WTC11 (cell line): ENCODE measurements around the gene MID1. TPM values are rescaled to one million over a fixed set of nuclear protein-coding genes. Genes with fewer than 3 reads are reported as not detected.

ENCODE experiments used
- ATAC-seq: fragments of 200-7000 bp; cut with Tn5 transposase; 2 replicates; pipeline ENCODE4 v1.10.0; 2021; ENCODE audit warnings: mild to moderate bottlenecking, moderate library complexity
- CTCF ChIA-PET: fragments of 300-600 bp; sonication (Branson Sonifier 250); formaldehyde crosslinking; loops from one replicate; lab custom pipeline; 2021; ENCODE audit warnings: antibody characterized with exemption; lab: Charles Lee
- POLR2A ChIA-PET: fragments of 350-600 bp; sonication (Branson Sonifier 250); formaldehyde crosslinking; loops from one replicate; lab custom pipeline; 2021; ENCODE audit warnings: antibody characterized with exemption; lab: Charles Lee
- DNase-seq: peaks from one replicate; pipeline ENCODE4 v3.0.0; 2021; ENCODE audit warnings: low spot score
- H3K27ac Mint-ChIP-seq: 2 replicates; pipeline ENCODE4 v1.8.0; 2021; ENCODE audit warnings: mixed read lengths
- H3K27me3 Mint-ChIP-seq: 2 replicates; pipeline ENCODE4 v1.8.0; 2021; ENCODE audit warnings: low read depth, mild to moderate bottlenecking, moderate library complexity, mixed read lengths
- H3K36me3 Mint-ChIP-seq: 2 replicates; pipeline ENCODE4 v1.8.0; 2021; ENCODE audit warnings: mixed read lengths
- H3K4me1 Mint-ChIP-seq: 2 replicates; pipeline ENCODE4 v1.8.0; 2022; ENCODE audit warnings: mixed read lengths
- H3K4me3 Mint-ChIP-seq: 2 replicates; pipeline ENCODE4 v1.8.0; 2021; ENCODE audit warnings: mild to moderate bottlenecking, moderate library complexity, mixed read lengths
- H3K9me3 Mint-ChIP-seq: 2 replicates; pipeline ENCODE4 v1.8.0; 2021; ENCODE audit warnings: mixed read lengths
- AR ChIP-seq: fragments of 250-450 bp; sonication (Bioruptor Pico); IDR thresholded peaks from 2 replicates; pipeline ENCODE4 v1.9.0; 2021; ENCODE audit warnings: mild to moderate bottlenecking
- ATF6 ChIP-seq: sonication (generic); formaldehyde crosslinking; IDR thresholded peaks from 2 replicates; pipeline ENCODE4 v1.8.1; 2023; ENCODE audit warnings: mild to moderate bottlenecking, missing genetic modification reagents
- CBFB ChIP-seq: sonication (generic); formaldehyde crosslinking; IDR thresholded peaks from 2 replicates; pipeline ENCODE4 v1.8.1; 2022; ENCODE audit warnings: mild to moderate bottlenecking, low read depth, missing genetic modification reagents
- ELF4 ChIP-seq: sonication (generic); formaldehyde crosslinking; IDR thresholded peaks from 2 replicates; pipeline ENCODE4 v1.8.1; 2022; ENCODE audit warnings: low read depth, mild to moderate bottlenecking, moderate library complexity, missing genetic modification reagents
- ERG ChIP-seq: fragments of 250-450 bp; sonication (Bioruptor Pico); IDR thresholded peaks from 2 replicates; pipeline ENCODE4 v1.8.0; 2021; ENCODE audit warnings: mild to moderate bottlenecking
- ETV6 ChIP-seq: sonication (generic); formaldehyde crosslinking; IDR thresholded peaks from 2 replicates; pipeline ENCODE4 v1.8.1; 2022; ENCODE audit warnings: mild to moderate bottlenecking, missing genetic modification reagents
- FOXK1 ChIP-seq: sonication (generic); formaldehyde crosslinking; IDR thresholded peaks from 2 replicates; pipeline ENCODE4 v1.8.0; 2022; ENCODE audit warnings: mild to moderate bottlenecking, moderate library complexity, missing genetic modification reagents
- GTF2I ChIP-seq: fragments of 250-450 bp; sonication (Bioruptor Pico); conservative IDR thresholded peaks from 2 replicates; pipeline ENCODE4 v1.4.0; 2021; ENCODE audit warnings: mild to moderate bottlenecking
- HMGA2 ChIP-seq: fragments of 250-450 bp; sonication (Bioruptor Pico); IDR thresholded peaks from 2 replicates; pipeline ENCODE4 v1.4.0; 2021; ENCODE audit warnings: mild to moderate bottlenecking, moderate library complexity
- IRF1 ChIP-seq: sonication (generic); formaldehyde crosslinking; IDR thresholded peaks from 2 replicates; pipeline ENCODE4 v1.8.0; 2023; ENCODE audit warnings: missing genetic modification reagents
- JAZF1 ChIP-seq: fragments of 250-450 bp; sonication (Bioruptor Pico); IDR thresholded peaks from 2 replicates; pipeline ENCODE4 v1.9.0; 2021; ENCODE audit warnings: moderate library complexity, mild to moderate bottlenecking, inconsistent platforms
- JUN ChIP-seq: sonication (generic); formaldehyde crosslinking; IDR thresholded peaks from 2 replicates; pipeline ENCODE4 v1.8.0; 2023; ENCODE audit warnings: mild to moderate bottlenecking, missing genetic modification reagents
- MAX ChIP-seq: sonication (generic); formaldehyde crosslinking; IDR thresholded peaks from 2 replicates; pipeline ENCODE4 v1.8.0; 2022; ENCODE audit warnings: mild to moderate bottlenecking, missing genetic modification reagents
- NR2C2 ChIP-seq: sonication (generic); formaldehyde crosslinking; IDR thresholded peaks from 2 replicates; pipeline ENCODE4 v1.8.0; 2022; ENCODE audit warnings: mild to moderate bottlenecking, missing genetic modification reagents
- OVOL2 ChIP-seq: fragments of 250-450 bp; sonication (Bioruptor Pico); IDR thresholded peaks from 2 replicates; pipeline ENCODE4 v1.9.0; 2021; ENCODE audit warnings: mild to moderate bottlenecking, borderline replicate concordance
- RELA ChIP-seq: sonication (generic); formaldehyde crosslinking; IDR thresholded peaks from 2 replicates; pipeline ENCODE4 v1.8.1; 2022; ENCODE audit warnings: missing genetic modification reagents, mild to moderate bottlenecking, borderline replicate concordance
- SMAD3 ChIP-seq: sonication (generic); formaldehyde crosslinking; IDR thresholded peaks from 2 replicates; pipeline ENCODE4 v1.8.0; 2022; ENCODE audit warnings: missing genetic modification reagents, mild to moderate bottlenecking, borderline replicate concordance
- SOX15 ChIP-seq: fragments of 250-450 bp; sonication (Bioruptor Pico); IDR thresholded peaks from 2 replicates; pipeline ENCODE4 v1.9.0; 2021; ENCODE audit warnings: mild to moderate bottlenecking
- SP1 ChIP-seq: sonication (generic); formaldehyde crosslinking; conservative IDR thresholded peaks from 2 replicates; pipeline ENCODE4 v1.8.1; 2022; ENCODE audit warnings: missing genetic modification reagents
- STAT6 ChIP-seq: sonication (generic); formaldehyde crosslinking; conservative IDR thresholded peaks from 2 replicates; pipeline ENCODE4 v1.8.1; 2023; ENCODE audit warnings: mild to moderate bottlenecking, low read depth, missing genetic modification reagents, moderate library complexity
- TEAD4 ChIP-seq: sonication (generic); formaldehyde crosslinking; IDR thresholded peaks from 2 replicates; pipeline ENCODE4 v1.8.0; 2022; ENCODE audit warnings: mild to moderate bottlenecking, missing genetic modification reagents
- TP53 ChIP-seq: sonication (generic); formaldehyde crosslinking; IDR thresholded peaks from 2 replicates; pipeline ENCODE4 v1.8.1; 2023; ENCODE audit warnings: mild to moderate bottlenecking, missing genetic modification reagents
- ZNF219 ChIP-seq: sonication (generic); formaldehyde crosslinking; IDR thresholded peaks from 2 replicates; pipeline ENCODE4 v1.8.0; 2023; ENCODE audit warnings: missing genetic modification reagents, mild to moderate bottlenecking, borderline replicate concordance
- ZNF317 ChIP-seq: sonication (generic); formaldehyde crosslinking; IDR thresholded peaks from 2 replicates; pipeline ENCODE4 v1.8.1; 2023; ENCODE audit warnings: low read depth, mild to moderate bottlenecking, moderate library complexity, missing genetic modification reagents, borderline replicate concordance
- ZNF423 ChIP-seq: fragments of 250-450 bp; sonication (Bioruptor Pico); IDR thresholded peaks from 2 replicates; pipeline ENCODE4 v2.1.2; 2022; ENCODE audit warnings: mild to moderate bottlenecking, moderate library complexity
- total RNA-seq: library from RNA; stranded (reverse); gene quantifications from 3 replicates; pipeline ENCODE4 v1.2.3, GENCODE V29; 2021

Gene MID1
- total RNA-seq, 1 experiment from 2014 or later = 52.2 TPM

- Mint-ChIP-seq H3K9me3 (no peaks in the 10 kb centered on the region), H3K36me3 (no peaks in the 10 kb centered on the region), H3K4me1 (peaks cover 8% of the 10 kb centered on the region), H3K27me3 (no peaks in the 10 kb centered on the region; the same call in 1 of the 2 replicates), H3K27ac (no peak overlapping the region), H3K4me3 (no peak overlapping the region)
- DNase-seq (no peak), ATAC-seq (no peak)
- POLR2A ChIA-PET = no interaction called here
- CTCF ChIA-PET = no interaction called here
- TF ChIP-seq JAZF1 (CRISPR knock-in tag) (no peak), NR2C2 (CRISPR knock-in tag) (no peak), ZNF423 (CRISPR knock-in tag) (no peak), SMAD3 (no peak), JUN (no peak), ZNF219 (CRISPR knock-in tag) (no peak), SP1 (CRISPR knock-in tag) (no peak), MAX (CRISPR knock-in tag) (no peak), AR (CRISPR knock-in tag) (no peak), ERG (no peak), ETV6 (CRISPR knock-in tag) (no peak), TEAD4 (CRISPR knock-in tag) (no peak), FOXK1 (CRISPR knock-in tag) (no peak)
Observed at GRCh38 chrX:10415306-10416001, 204.9 kb downstream of the MID1 start.

- DNase-seq = no peak
- no peak for ATAC-seq
- Mint-ChIP-seq H3K27me3 (no peaks in the 10 kb centered on the region; the same call in 1 of the 2 replicates), H3K36me3 (no peaks in the 10 kb centered on the region), H3K4me1 (peaks cover 4% of the 10 kb centered on the region; the same call in 1 of the 2 replicates), H3K27ac (no peak overlapping the region), H3K4me3 (no peak overlapping the region), H3K9me3 (no peaks in the 10 kb centered on the region)
- CTCF ChIA-PET = no interaction called here
- POLR2A ChIA-PET = no interaction called here
- TF ChIP-seq IRF1 (CRISPR knock-in tag) (no peak), RELA (CRISPR knock-in tag) (no peak), GTF2I (no peak), JAZF1 (CRISPR knock-in tag) (no peak), HMGA2 (no peak), CBFB (CRISPR knock-in tag) (no peak), ATF6 (CRISPR knock-in tag) (no peak), ZNF317 (CRISPR knock-in tag) (no peak), ELF4 (CRISPR knock-in tag) (no peak), SOX15 (CRISPR knock-in tag) (no peak), TP53 (no peak), STAT6 (no peak), SP1 (CRISPR knock-in tag) (no peak), OVOL2 (CRISPR knock-in tag) (no peak), TEAD4 (CRISPR knock-in tag) (no peak)
Observed at GRCh38 chrX:10414862-10415261, 205.5 kb downstream of the MID1 start.
